Transverse colon (tissue), 4 donors: ENCODE results near the gene MED13.

Experiments used
- CTCF ChIP-seq, 5 experiments: fragments of 200-600 bp in 3 of 5; fragments of 450-650 bp in 2 of 5; sonication (generic) in 3 of 5; IDR thresholded peaks; 1 replicate in 2 of 5; 2 replicates in 3 of 5; pipeline ENCODE4 v1.5.1; 2016 to 2017; ENCODE audit warnings: antibody characterized with exemption in 5 of 5, inconsistent platforms in 3 of 5, mild to moderate bottlenecking in 2 of 5, moderate library complexity in 1 of 5
- EP300 ChIP-seq: sonication (generic); formaldehyde crosslinking; IDR thresholded peaks from one replicate; pipeline ENCODE4 v1.6.1; 2017; ENCODE audit warnings: antibody characterized with exemption, low read depth
- POLR2AphosphoS5 ChIP-seq, 3 donors: sonication (generic); formaldehyde crosslinking; IDR thresholded peaks; one replicate each; pipeline ENCODE4 v1.6.1; 2016; ENCODE audit warnings: antibody characterized with exemption in 3 of 3

GRCh38 chr17:61997664-61998063 is 67.4 kb downstream of the MED13 start:
- TF ChIP-seq CTCF (IDR thresholded peaks at IDR 0.05) (no peak), POLR2AphosphoS5 (IDR thresholded peaks at IDR 0.05) (no peak), EP300 (no peak)
